Measurements from ENCODE around the gene USP7.
"Not testable (repeated sequence)": the region's sequence is repeated elsewhere in the genome, so short reads cannot be mapped to it uniquely, and the experiment has no call there.

The USP7 gene

GRCh38 chr16:8880839-8881510 lies 82.7 kb downstream of the USP7 start:
- no peaks in the 10 kb centered on the region for H4K20me1 ChIP-seq (ENCODE audit: insufficient read depth, low read length)
- no peaks in the 10 kb centered on the region for H3K4me1 ChIP-seq (ENCODE audit: low read length)
- H3K36me3 ChIP-seq (replicated peaks; ENCODE audit: insufficient read depth, low read length) = no peaks in the 10 kb centered on the region
- no peaks in the 10 kb centered on the region for H3F3A ChIP-seq (ENCODE audit: insufficient read depth, low read length)
- TF ChIP-seq EZH2 (optimal IDR thresholded peaks at IDR 0.05; ENCODE audit: low read depth, low read length) = no peak
- TF ChIP-seq EZH2phosphoT487 (IDR thresholded peaks at IDR 0.05; ENCODE audit: low read length) = no peak
- TF ChIP-seq CTCF (IDR thresholded peaks at IDR 0.05; ENCODE audit: low read length) = no peak
- DNase-seq = no peak
- H3K79me2 ChIP-seq (ENCODE audit: low read length) = no peaks in the 10 kb centered on the region
- no peaks in the 10 kb centered on the region for H3K27me3 ChIP-seq (replicated peaks; ENCODE audit: insufficient read depth, low read length)
- no peak overlapping the region for H3K4me2 ChIP-seq (ENCODE audit: low read depth, low read length)
- H2AFZ ChIP-seq (ENCODE audit: low read length) = no peak overlapping the region
- H3K27ac ChIP-seq (ENCODE audit: low read length) = no peak overlapping the region
- H3K9ac ChIP-seq (ENCODE audit: low read length) = no peak overlapping the region
- H3K9me2 ChIP-seq (replicated peaks; ENCODE audit: insufficient read depth, low read length) = no peaks in the 10 kb centered on the region
- H3K4me3 ChIP-seq (ENCODE audit: low read length) = no peak overlapping the region
- H3K9me3 ChIP-seq (replicated peaks; ENCODE audit: insufficient read depth, low read length) = no peaks in the 10 kb centered on the region

- Histone ChIP-seq H3K36me3 (replicated peaks; ENCODE audit: insufficient read depth, low read length) (no peaks in the 10 kb centered on the region), H3K4me1 (ENCODE audit: low read length) (no peaks in the 10 kb centered on the region), H4K20me1 (ENCODE audit: insufficient read depth, low read length) (no peaks in the 10 kb centered on the region), H3K79me2 (ENCODE audit: low read length) (no peaks in the 10 kb centered on the region), H3K27ac (ENCODE audit: low read length) (no peak overlapping the region), H2AFZ (ENCODE audit: low read length) (no peak overlapping the region), H3K9me3 (replicated peaks; ENCODE audit: insufficient read depth, low read length) (no peaks in the 10 kb centered on the region), H3K4me2 (ENCODE audit: low read depth, low read length) (no peak overlapping the region), H3F3A (ENCODE audit: insufficient read depth, low read length) (no peaks in the 10 kb centered on the region), H3K9ac (ENCODE audit: low read length) (no peak overlapping the region), H3K4me3 (ENCODE audit: low read length) (no peak overlapping the region), H3K27me3 (replicated peaks; ENCODE audit: insufficient read depth, low read length) (no peaks in the 10 kb centered on the region), H3K9me2 (replicated peaks; ENCODE audit: insufficient read depth, low read length) (no peaks in the 10 kb centered on the region)
- no peak for TF ChIP-seq CTCF (IDR thresholded peaks at IDR 0.05; ENCODE audit: low read length)
- TF ChIP-seq EZH2phosphoT487 (IDR thresholded peaks at IDR 0.05; ENCODE audit: low read length) = no peak
- no peak for TF ChIP-seq EZH2 (optimal IDR thresholded peaks at IDR 0.05; ENCODE audit: low read depth, low read length)
- no peak for DNase-seq
Observed at GRCh38 chr16:8878523-8878911, 85.2 kb downstream of the USP7 start.

GRCh38 chr16:8877894-8878522 lies 85.7 kb downstream of the USP7 start:
- DNase-seq = no peak
- Histone ChIP-seq H3K36me3 (replicated peaks; ENCODE audit: insufficient read depth, low read length) (no peaks in the 10 kb centered on the region), H3K9ac (ENCODE audit: low read length) (no peak overlapping the region), H3K9me3 (replicated peaks; ENCODE audit: insufficient read depth, low read length) (no peaks in the 10 kb centered on the region), H3K79me2 (ENCODE audit: low read length) (no peaks in the 10 kb centered on the region), H3K4me1 (ENCODE audit: low read length) (no peaks in the 10 kb centered on the region), H2AFZ (ENCODE audit: low read length) (no peak overlapping the region), H3K9me2 (replicated peaks; ENCODE audit: insufficient read depth, low read length) (no peaks in the 10 kb centered on the region), H3K27ac (ENCODE audit: low read length) (no peak overlapping the region), H4K20me1 (ENCODE audit: insufficient read depth, low read length) (no peaks in the 10 kb centered on the region), H3F3A (ENCODE audit: insufficient read depth, low read length) (no peaks in the 10 kb centered on the region), H3K27me3 (replicated peaks; ENCODE audit: insufficient read depth, low read length) (no peaks in the 10 kb centered on the region), H3K4me3 (ENCODE audit: low read length) (no peak overlapping the region), H3K4me2 (ENCODE audit: low read depth, low read length) (no peak overlapping the region)
- TF ChIP-seq EZH2 (optimal IDR thresholded peaks at IDR 0.05; ENCODE audit: low read depth, low read length) = no peak
- no peak for TF ChIP-seq CTCF (IDR thresholded peaks at IDR 0.05; ENCODE audit: low read length)

GRCh38 chr16:8875317-8875716 lies 88.4 kb downstream of the USP7 start:
- not testable (repeated sequence) for H3K4me2 ChIP-seq (ENCODE audit: low read depth, low read length); H3K9ac ChIP-seq (ENCODE audit: low read length); H3K4me1 ChIP-seq (ENCODE audit: low read length); H3K9me2 ChIP-seq (replicated peaks; ENCODE audit: insufficient read depth, low read length); H3K27ac ChIP-seq (ENCODE audit: low read length); H3F3A ChIP-seq (ENCODE audit: insufficient read depth, low read length); H3K4me3 ChIP-seq (ENCODE audit: low read length); DNase-seq; H3K9me3 ChIP-seq (replicated peaks; ENCODE audit: insufficient read depth, low read length); H4K20me1 ChIP-seq (ENCODE audit: insufficient read depth, low read length); H2AFZ ChIP-seq (ENCODE audit: low read length); H3K27me3 ChIP-seq (replicated peaks; ENCODE audit: insufficient read depth, low read length); H3K79me2 ChIP-seq (ENCODE audit: low read length); H3K36me3 ChIP-seq (replicated peaks; ENCODE audit: insufficient read depth, low read length)
